ENCODE measurements around the gene CNGB1. TPM values are rescaled to one million over a fixed set of nuclear protein-coding genes. Genes with fewer than 3 reads are reported as not detected.
A peak's percentile ranks its signal among the peaks of the same experiment; 100 is the strongest.
"Not testable (repeated sequence)": the region's sequence is repeated elsewhere in the genome, so short reads cannot be mapped to it uniquely, and the experiment has no call there.

The CNGB1 gene
- total RNA-seq, 1 experiment from 2014 or later = 0.04 TPM

DNA sequence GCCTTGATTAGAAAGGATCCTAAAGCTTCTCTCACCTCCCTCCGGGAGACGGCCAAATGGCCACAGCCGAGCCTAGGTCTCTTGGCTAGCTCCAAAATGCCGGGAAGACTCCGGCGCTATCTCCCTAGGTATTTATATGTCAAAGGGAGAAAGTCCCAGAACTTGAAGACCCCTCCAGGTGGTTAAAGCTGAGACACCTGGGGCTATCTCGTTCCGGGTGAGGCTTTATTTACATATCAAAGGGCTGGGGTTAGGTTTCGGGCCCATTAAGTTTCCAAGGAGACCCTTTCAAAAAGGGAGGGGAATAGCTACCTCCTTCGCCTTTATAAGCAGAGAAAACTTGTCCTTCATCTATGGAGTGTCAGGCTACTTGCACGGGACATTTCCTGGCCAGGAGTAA, 97.7 kb downstream of the CNGB1 start:
- no TSS peak for BruUV-seq (replicated peaks)
- Histone ChIP-seq H3F3A (ENCODE audit: low read length, unreplicated experiment) (no peaks in the 10 kb centered on the region), H3K27me3 (ENCODE audit: low read length) (no peaks in the 10 kb centered on the region), H3K27ac (ENCODE audit: low read length) (no peak overlapping the region), H3K9me2 (replicated peaks; ENCODE audit: low read length) (no peaks in the 10 kb centered on the region), H3K9me3 (ENCODE audit: low read length) (no peaks in the 10 kb centered on the region), H3K4me2 (ENCODE audit: low read length) (no peak overlapping the region), H3K4me1 (ENCODE audit: insufficient read depth, low read length) (peaks cover 14% of the 10 kb centered on the region), H3K9ac (ENCODE audit: low read length) (no peak overlapping the region), H3K36me3 (ENCODE audit: low read depth, low read length) (no peaks in the 10 kb centered on the region), H3K4me3 (ENCODE audit: low read length) (no peak overlapping the region), H4K20me1 (ENCODE audit: low read length) (no peaks in the 10 kb centered on the region), H2AFZ (ENCODE audit: low read length) (no peak overlapping the region), H3K79me2 (ENCODE audit: low read length) (no peaks in the 10 kb centered on the region)
- TF ChIP-seq, protein P1, sequence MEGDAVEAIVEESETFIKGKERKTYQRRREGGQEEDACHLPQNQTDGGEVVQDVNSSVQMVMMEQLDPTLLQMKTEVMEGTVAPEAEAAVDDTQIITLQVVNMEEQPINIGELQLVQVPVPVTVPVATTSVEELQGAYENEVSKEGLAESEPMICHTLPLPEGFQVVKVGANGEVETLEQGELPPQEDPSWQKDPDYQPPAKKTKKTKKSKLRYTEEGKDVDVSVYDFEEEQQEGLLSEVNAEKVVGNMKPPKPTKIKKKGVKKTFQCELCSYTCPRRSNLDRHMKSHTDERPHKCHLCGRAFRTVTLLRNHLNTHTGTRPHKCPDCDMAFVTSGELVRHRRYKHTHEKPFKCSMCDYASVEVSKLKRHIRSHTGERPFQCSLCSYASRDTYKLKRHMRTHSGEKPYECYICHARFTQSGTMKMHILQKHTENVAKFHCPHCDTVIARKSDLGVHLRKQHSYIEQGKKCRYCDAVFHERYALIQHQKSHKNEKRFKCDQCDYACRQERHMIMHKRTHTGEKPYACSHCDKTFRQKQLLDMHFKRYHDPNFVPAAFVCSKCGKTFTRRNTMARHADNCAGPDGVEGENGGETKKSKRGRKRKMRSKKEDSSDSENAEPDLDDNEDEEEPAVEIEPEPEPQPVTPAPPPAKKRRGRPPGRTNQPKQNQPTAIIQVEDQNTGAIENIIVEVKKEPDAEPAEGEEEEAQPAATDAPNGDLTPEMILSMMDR (conservative IDR thresholded peaks at IDR 0.05; ENCODE audit: low read depth, low read length) = no peak
- TF ChIP-seq EZH2 (IDR thresholded peaks at IDR 0.05; ENCODE audit: low read length, unreplicated experiment) (no peak), EZH2phosphoT487 (IDR thresholded peaks at IDR 0.05; ENCODE audit: borderline replicate concordance, low read length) (no peak)
- intact Hi-C loops (cut with micrococcal nuclease) = no loop called here
- CTCF ChIA-PET = no interaction called here
- DNase-seq (no peak), ATAC-seq (no peak)
- POLR2A ChIA-PET (ENCODE audit: unreplicated experiment) = no interaction called here

DNA sequence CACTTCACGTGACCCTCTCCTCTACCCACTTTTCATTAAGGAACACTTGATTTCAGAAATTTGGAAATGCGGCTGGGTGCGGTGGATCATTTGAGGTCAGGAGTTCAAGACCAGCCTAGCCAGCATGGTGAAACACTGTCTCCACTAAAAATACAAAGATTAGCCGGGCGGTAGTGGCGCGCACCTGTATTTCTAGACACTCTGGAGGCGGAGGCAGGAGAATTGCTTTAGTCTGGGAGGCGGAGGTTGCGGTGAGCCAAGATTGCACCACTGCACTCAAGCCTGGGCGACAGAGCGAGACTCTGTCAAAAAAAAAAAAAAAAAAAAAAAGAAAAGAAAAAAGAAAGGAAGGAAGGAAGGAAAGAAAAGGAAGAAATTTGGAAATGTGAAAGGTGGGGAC, 98.2 kb downstream of the CNGB1 start:
- H3K9me2 ChIP-seq (replicated peaks; ENCODE audit: low read length); DNase-seq; H3K27ac ChIP-seq (ENCODE audit: low read length); intact Hi-C loops (cut with micrococcal nuclease); ATAC-seq; H3K9me3 ChIP-seq (ENCODE audit: low read length); H4K20me1 ChIP-seq (ENCODE audit: low read length); H3K4me3 ChIP-seq (ENCODE audit: low read length); CTCF ChIA-PET; H3F3A ChIP-seq (ENCODE audit: low read length, unreplicated experiment); H3K79me2 ChIP-seq (ENCODE audit: low read length); H3K27me3 ChIP-seq (ENCODE audit: low read length); BruUV-seq (replicated peaks); H2AFZ ChIP-seq (ENCODE audit: low read length); H3K36me3 ChIP-seq (ENCODE audit: low read depth, low read length); H3K4me2 ChIP-seq (ENCODE audit: low read length); H3K9ac ChIP-seq (ENCODE audit: low read length); POLR2A ChIA-PET (ENCODE audit: unreplicated experiment): not testable (repeated sequence)
- peaks cover 14% of the 10 kb centered on the region for H3K4me1 ChIP-seq (ENCODE audit: insufficient read depth, low read length)

DNA sequence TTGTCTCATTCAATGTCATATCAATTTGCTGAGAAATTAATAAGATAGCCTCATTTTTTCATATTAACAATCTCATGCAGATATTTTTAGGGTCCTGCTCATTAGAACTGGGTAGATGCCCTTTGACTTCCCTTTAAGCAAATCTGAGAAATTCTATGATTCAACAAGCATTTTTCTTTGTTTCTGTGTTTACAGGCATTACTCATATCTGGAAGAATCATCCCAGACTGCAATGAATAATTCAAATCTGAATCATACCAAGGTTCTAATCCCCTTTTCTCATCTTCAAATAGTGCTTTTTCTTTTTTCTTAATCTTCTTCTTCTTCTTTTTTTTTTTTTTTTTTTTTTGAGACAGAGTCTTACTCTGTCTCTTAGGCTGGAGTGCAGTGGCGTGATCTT, 99.5 kb downstream of the CNGB1 start:
- no peak overlapping the region for H3K9ac ChIP-seq (ENCODE audit: low read length)
- DNase-seq (peak; percentile 77), ATAC-seq (peak; percentile 68)
- no peaks in the 10 kb centered on the region for H3K9me3 ChIP-seq (ENCODE audit: low read length)
- no peak overlapping the region for H3K4me3 ChIP-seq (ENCODE audit: low read length)
- TF ChIP-seq, protein P1 (conservative IDR thresholded peaks at IDR 0.05; ENCODE audit: low read depth, low read length) = no peak
- TF ChIP-seq EZH2phosphoT487 (IDR thresholded peaks at IDR 0.05; ENCODE audit: borderline replicate concordance, low read length) (no peak), EZH2 (IDR thresholded peaks at IDR 0.05; ENCODE audit: low read length, unreplicated experiment) (no peak)
- BruUV-seq (replicated peaks) = no TSS peak
- no peaks in the 10 kb centered on the region for H3K9me2 ChIP-seq (replicated peaks; ENCODE audit: low read length)
- H3K27me3 ChIP-seq (ENCODE audit: low read length) = no peaks in the 10 kb centered on the region
- peaks cover 15% of the 10 kb centered on the region for H3K4me1 ChIP-seq (ENCODE audit: insufficient read depth, low read length)
- peak overlapping the region; percentile 23; the same call in 1 of the 2 replicates for H3K4me2 ChIP-seq (ENCODE audit: low read length)
- H4K20me1 ChIP-seq (ENCODE audit: low read length) = no peaks in the 10 kb centered on the region
- ChIA-PET CTCF (no interaction called here), POLR2A (ENCODE audit: unreplicated experiment) (interaction anchor here (0.6 kb wide), 1 partner anchor 24 kb away, joined by 3 read pairs; no protein-coding TSS in a partner anchor)
- no peaks in the 10 kb centered on the region for H3K79me2 ChIP-seq (ENCODE audit: low read length)
- intact Hi-C loops (cut with micrococcal nuclease) = no loop called here
- H3F3A ChIP-seq (ENCODE audit: low read length, unreplicated experiment) = no peaks in the 10 kb centered on the region
- H3K27ac ChIP-seq (ENCODE audit: low read length) = peak overlapping the region; percentile 41
- no peaks in the 10 kb centered on the region for H3K36me3 ChIP-seq (ENCODE audit: low read depth, low read length)
- no peak overlapping the region for H2AFZ ChIP-seq (ENCODE audit: low read length)

Measured in PC-3 (cell line).